Kidney (tissue), 14 donors: Measurements from ENCODE around the gene THSD4. TPM values are rescaled to one million over a fixed set of nuclear protein-coding genes. Genes with fewer than 3 reads are reported as not detected.

Experiments used
- DNase-seq, 5 donors: peaks; one replicate each; pipeline ENCODE4 v3.0.0-alpha.2; 2013 to 2020
- FAIRE-seq: peaks from 2 replicates; lab custom pipeline; 2012; peaks lifted over from hg19 to GRCh38; lab: Jason Lieb, UNC
- H3K27ac ChIP-seq, 2 donors: one replicate each; pipeline ENCODE4 v1.7.0; 2013; ENCODE audit warnings: low read depth in 2 of 2, low read length in 2 of 2, inconsistent platforms in 1 of 2
- H3K27me3 ChIP-seq: one replicate; pipeline ENCODE4 v1.7.1; 2013; ENCODE audit warnings: low read length, inconsistent platforms; ENCODE audit not compliant: control insufficient read depth, insufficient read depth
- H3K36me3 ChIP-seq, 3 donors: one replicate each; pipeline versions ENCODE4 v1.7.0 to v1.7.1; 2013; ENCODE audit warnings: low read length in 3 of 3, control low read depth in 1 of 3, inconsistent platforms in 1 of 3; ENCODE audit not compliant: insufficient read depth in 3 of 3, control insufficient read depth in 2 of 3
- H3K4me1 ChIP-seq, 3 donors: one replicate each; pipeline versions ENCODE4 v1.7.0 to v1.7.1; 2013; ENCODE audit warnings: low read length in 3 of 3, inconsistent platforms in 1 of 3, low read depth in 1 of 3; ENCODE audit not compliant: control insufficient read depth in 2 of 3, insufficient read depth in 2 of 3
- H3K4me3 ChIP-seq, 3 donors: one replicate each; pipeline versions ENCODE4 v1.7.0 to v1.8.1; 2013; ENCODE audit warnings: low read length in 3 of 3, control low read depth in 1 of 3, inconsistent platforms in 1 of 3
- H3K9ac ChIP-seq, 3 donors: one replicate each; pipeline versions ENCODE4 v1.7.0 to v1.7.1; 2013; ENCODE audit warnings: low read length in 3 of 3, control low read depth in 1 of 3, inconsistent platforms in 1 of 3
- H3K9me3 ChIP-seq, 3 donors: one replicate each; pipeline versions ENCODE4 v1.7.0 to v1.7.1; 2013; ENCODE audit warnings: low read length in 3 of 3, control low read depth in 1 of 3, inconsistent platforms in 1 of 3; ENCODE audit not compliant: control insufficient read depth in 2 of 3, insufficient read depth in 1 of 3
- intact Hi-C: fragments of 100-400 bp; cut with DNase I; formaldehyde crosslinking; loops from one replicate; pipeline ENCODE4 v1.11.1; 2022
- polyA plus RNA-seq: library from polyadenylated mRNA; stranded (reverse); fragments of 350-450 nt; fragmentation: Illumina TruSeq; extraction: RNeasy Lipid Tissue Mini Kit (QIAGEN cat#74804); gene quantifications from one replicate; pipeline ENCODE4 v1.2.3, GENCODE V29; 2014; ENCODE audit warnings: low read depth, low replicate concordance; ENCODE audit not compliant: insufficient read depth
- total RNA-seq: library from RNA; stranded (reverse); fragmentation: NEBNext Ultra II Directional; extraction: Animal tissue kit (Norgen Biotek cat#: 25700); gene quantifications from one replicate; pipeline ENCODE4 v1.2.1, GENCODE V29; 2021
- TF ChIP-seq, protein P1 (sequence below): IDR thresholded peaks from 3 replicates; pipeline ENCODE4 v1.5.1; 2012; ENCODE audit warnings: mild to moderate bottlenecking, moderate library complexity, borderline replicate concordance; ENCODE audit not compliant: insufficient read depth; ENCODE audit errors: extremely low read depth
- donor health status: control.
- donor health status: control.
- donor health status: control.
- donor health status: control.
- donor health status: control.
- donor health status: DM: yes; HTN: yes; CAD: no.
- donor health status: Normal renal cell carcinoma (clear cell type).

Gene THSD4
- total and polyA plus RNA-seq, 2 donors from 2014 or later: 9.4 to 36.3 TPM

GRCh38 chr15:71775856-71776255 lies 660.6 kb downstream of the THSD4 start:
- TF ChIP-seq, protein P1, sequence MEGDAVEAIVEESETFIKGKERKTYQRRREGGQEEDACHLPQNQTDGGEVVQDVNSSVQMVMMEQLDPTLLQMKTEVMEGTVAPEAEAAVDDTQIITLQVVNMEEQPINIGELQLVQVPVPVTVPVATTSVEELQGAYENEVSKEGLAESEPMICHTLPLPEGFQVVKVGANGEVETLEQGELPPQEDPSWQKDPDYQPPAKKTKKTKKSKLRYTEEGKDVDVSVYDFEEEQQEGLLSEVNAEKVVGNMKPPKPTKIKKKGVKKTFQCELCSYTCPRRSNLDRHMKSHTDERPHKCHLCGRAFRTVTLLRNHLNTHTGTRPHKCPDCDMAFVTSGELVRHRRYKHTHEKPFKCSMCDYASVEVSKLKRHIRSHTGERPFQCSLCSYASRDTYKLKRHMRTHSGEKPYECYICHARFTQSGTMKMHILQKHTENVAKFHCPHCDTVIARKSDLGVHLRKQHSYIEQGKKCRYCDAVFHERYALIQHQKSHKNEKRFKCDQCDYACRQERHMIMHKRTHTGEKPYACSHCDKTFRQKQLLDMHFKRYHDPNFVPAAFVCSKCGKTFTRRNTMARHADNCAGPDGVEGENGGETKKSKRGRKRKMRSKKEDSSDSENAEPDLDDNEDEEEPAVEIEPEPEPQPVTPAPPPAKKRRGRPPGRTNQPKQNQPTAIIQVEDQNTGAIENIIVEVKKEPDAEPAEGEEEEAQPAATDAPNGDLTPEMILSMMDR: no peak
- Histone ChIP-seq H3K36me3 (peaks cover 0 to 7% (median 0%) of the 10 kb centered on the region in 3 donors), H3K27me3 (no peaks in the 10 kb centered on the region), H3K4me3 (no peak overlapping the region), H3K9ac (no peak overlapping the region), H3K27ac (no peak overlapping the region), H3K4me1 (peaks cover 0 to 5% (median 0%) of the 10 kb centered on the region in 3 donors), H3K9me3 (no peaks in the 10 kb centered on the region)
- intact Hi-C loops: no loop called here
- FAIRE-seq (no peak), DNase-seq (no peak)

DNA sequence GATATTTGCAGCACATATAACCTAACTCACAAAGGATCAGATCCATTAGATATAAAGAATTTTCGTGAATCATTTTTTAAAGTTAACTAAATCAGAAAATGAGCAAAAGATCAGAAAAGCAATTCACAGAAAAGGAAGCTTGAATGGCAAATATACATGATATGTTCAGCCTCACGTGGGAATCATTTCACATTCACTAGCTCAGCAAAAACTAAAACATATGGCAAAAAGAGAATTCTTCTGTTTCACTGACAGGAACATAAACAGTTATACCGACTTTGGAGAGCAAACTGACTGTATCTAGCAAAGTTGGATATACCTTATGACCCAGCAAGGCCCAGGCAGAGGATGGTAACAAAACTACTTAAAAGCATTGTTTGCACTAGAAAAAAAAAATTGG lies 661.0 kb downstream of the THSD4 start:
- H3K9ac ChIP-seq: no peak overlapping the region
- no peak overlapping the region for H3K4me3 ChIP-seq
- H3K4me1 ChIP-seq: peaks cover 0 to 6% (median 0%) of the 10 kb centered on the region in 3 donors
- H3K27me3 ChIP-seq: no peaks in the 10 kb centered on the region
- TF ChIP-seq, protein P1: no peak
- no peak overlapping the region for H3K27ac ChIP-seq
- DNase-seq (no peak), FAIRE-seq (no peak)
- intact Hi-C loops: no loop called here
- no peaks in the 10 kb centered on the region for H3K9me3 ChIP-seq
- peaks cover 0 to 4% (median 0%) of the 10 kb centered on the region in 3 donors for H3K36me3 ChIP-seq

- intact Hi-C loops: no loop called here
- Histone ChIP-seq H3K27ac (no peak overlapping the region), H3K9ac (no peak overlapping the region), H3K27me3 (no peaks in the 10 kb centered on the region), H3K4me1 (peaks cover 0 to 6% (median 3%) of the 10 kb centered on the region in 3 donors), H3K36me3 (no peaks in the 10 kb centered on the region), H3K4me3 (no peak overlapping the region), H3K9me3 (no peaks in the 10 kb centered on the region)
- DNase-seq (no peak), FAIRE-seq (no peak)
- TF ChIP-seq, protein P1: no peak
Measured at GRCh38 chr15:71777216-71777943, 662.1 kb downstream of the THSD4 start.
